ENCODE results near the gene BSPRY. TPM values are rescaled to one million over a fixed set of nuclear protein-coding genes. Genes with fewer than 3 reads are reported as not detected.

BSPRY gene
- total RNA-seq, 3 donors from 2014 or later (not counting 1 experiment from before 2014, with no cell fraction given), result 3.3 to 5.5 (median 4.3) TPM

GRCh38 chr9:113331780-113332179, 17.6 kb upstream of the BSPRY start:
- 84% methylated on average over 4 of the region's 4 CpGs for WGBS (ENCODE audit: insufficient coverage)
- Histone ChIP-seq H3K4me1 (ENCODE audit: control insufficient read depth, insufficient read depth, low read length) (no peaks in the 10 kb centered on the region), H3K9me3 (ENCODE audit: control insufficient read depth, insufficient read depth, low read length) (no peaks in the 10 kb centered on the region), H3K27ac (ENCODE audit: low read length) (no peak overlapping the region), H3K4me3 (ENCODE audit: low read length) (no peak overlapping the region), H3K27me3 (ENCODE audit: control insufficient read depth, insufficient read depth, low read length) (no peaks in the 10 kb centered on the region), H3K36me3 (ENCODE audit: control insufficient read depth, insufficient read depth, low read length) (no peaks in the 10 kb centered on the region)
- Mint-ChIP-seq H3K4me1 (no peaks in the 10 kb centered on the region), H3K27ac (no peak overlapping the region), H3K27me3 (ENCODE audit: low read depth in 2 of 2) (peaks cover 0 to 3% of the 10 kb centered on the region in 2 donors), H3K36me3 (no peaks in the 10 kb centered on the region), H3K9me3 (no peaks in the 10 kb centered on the region), H3K4me3 (no peak overlapping the region)
- no peak for ATAC-seq
- DNase-seq, result no peak
- intact Hi-C loops (cut with micrococcal nuclease), result no loop called here
- no peak for TF ChIP-seq CTCF (IDR thresholded peaks at IDR 0.05)

- Mint-ChIP-seq H3K27ac (no peak overlapping the region), H3K4me1 (peaks cover 8 to 13% of the 10 kb centered on the region in 2 donors), H3K9me3 (no peaks in the 10 kb centered on the region), H3K4me3 (peak overlapping the region; percentile 45), H3K36me3 (no peaks in the 10 kb centered on the region), H3K27me3 (ENCODE audit: low read depth in 2 of 2) (peaks cover 0 to 5% of the 10 kb centered on the region in 2 donors)
- no peaks in the 10 kb centered on the region for H3K9me3 ChIP-seq (ENCODE audit: control insufficient read depth, insufficient read depth, low read length)
- H3K27ac ChIP-seq (ENCODE audit: low read length), result no peak overlapping the region
- no peak for DNase-seq
- H3K36me3 ChIP-seq (ENCODE audit: control insufficient read depth, insufficient read depth, low read length), result no peaks in the 10 kb centered on the region
- no peaks in the 10 kb centered on the region for H3K27me3 ChIP-seq (ENCODE audit: control insufficient read depth, insufficient read depth, low read length)
- H3K4me3 ChIP-seq (ENCODE audit: low read length), result no peak overlapping the region
- ATAC-seq, result no peak
- 100% methylated on average over 2 of the region's 2 CpGs for WGBS (ENCODE audit: insufficient coverage)
- H3K4me1 ChIP-seq (ENCODE audit: control insufficient read depth, insufficient read depth, low read length), result peaks cover 8% of the 10 kb centered on the region
- intact Hi-C loops (cut with micrococcal nuclease), result no loop called here
- TF ChIP-seq CTCF (IDR thresholded peaks at IDR 0.05), result no peak
Observed at GRCh38 chr9:113337714-113338113, 11.6 kb upstream of the BSPRY start.

- Mint-ChIP-seq H3K27ac (peak within 1 kb of the TSS; percentile 34 to 75), H3K36me3 (no peaks in the 10 kb centered on the region), H3K4me3 (peak within 1 kb of the TSS; percentile 87), H3K27me3 (ENCODE audit: low read depth in 2 of 2) (peaks cover 0 to 5% of the 10 kb centered on the region in 2 donors), H3K4me1 (peaks cover 8 to 13% of the 10 kb centered on the region in 2 donors), H3K9me3 (no peaks in the 10 kb centered on the region)
- no peaks in the 10 kb centered on the region for H3K27me3 ChIP-seq (ENCODE audit: control insufficient read depth, insufficient read depth, low read length)
- peak within 1 kb of the TSS; percentile 69 for H3K4me3 ChIP-seq (ENCODE audit: low read length)
- intact Hi-C loops (cut with micrococcal nuclease), result loop anchor here (10.0 kb wide), 1 partner anchor 45 kb away; no protein-coding TSS in a partner anchor
- DNase-seq (peak; percentile 66 to 87), ATAC-seq (peak; percentile 91 to 99 (median 93))
- no peak for TF ChIP-seq CTCF (IDR thresholded peaks at IDR 0.05)
- no peak within 1 kb of the TSS for H3K27ac ChIP-seq (ENCODE audit: low read length)
- under 1% methylated on average over 46 of the region's 46 CpGs for WGBS (ENCODE audit: insufficient coverage)
- peaks cover 8% of the 10 kb centered on the region for H3K4me1 ChIP-seq (ENCODE audit: control insufficient read depth, insufficient read depth, low read length)
- no peaks in the 10 kb centered on the region for H3K36me3 ChIP-seq (ENCODE audit: control insufficient read depth, insufficient read depth, low read length)
- H3K9me3 ChIP-seq (ENCODE audit: control insufficient read depth, insufficient read depth, low read length), result no peaks in the 10 kb centered on the region
Observed at GRCh38 chr9:113340011-113340699, 9.2 kb upstream of the BSPRY start, which contains the start of gene WDR31. Gene WDR31 (minus strand): TSS chr9:113340275. CDS start chr9:113332022, 8,253 bp downstream.

Measured in natural killer cell (primary cell).